ENCODE measurements around the gene CSRP2.

DNA sequence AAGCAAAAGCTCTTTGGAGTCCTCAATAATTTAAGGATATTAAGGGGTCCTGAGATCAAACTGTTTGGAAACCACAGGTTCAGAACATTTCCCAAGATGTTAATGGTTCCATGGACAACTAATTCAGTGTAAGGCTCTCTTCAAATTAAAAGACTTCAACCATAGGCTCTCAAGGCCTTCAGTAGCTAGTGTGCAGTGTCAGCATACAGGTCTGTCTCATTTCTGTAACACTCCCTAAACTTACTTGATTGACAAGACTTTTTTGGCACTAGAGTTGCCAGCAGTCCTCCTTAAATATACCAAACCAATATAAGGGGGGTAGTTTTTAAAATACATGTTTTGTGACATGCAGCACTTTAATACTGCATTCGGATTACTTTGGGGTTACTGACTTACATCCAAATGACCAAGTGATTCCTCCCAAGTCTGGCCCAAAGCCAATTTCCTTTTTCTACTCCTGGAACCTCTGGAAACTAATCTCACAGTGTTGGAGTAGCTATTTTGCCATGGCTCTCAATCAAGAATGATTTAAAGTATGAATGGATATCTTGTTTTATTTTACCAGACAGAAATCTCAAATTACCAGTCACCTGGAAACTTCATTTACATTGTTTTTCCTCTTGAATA, 22.7 kb downstream of the CSRP2 start:
- TF ChIP-seq CTCF (conservative IDR thresholded peaks at IDR 0.05 in 1 of 2, IDR thresholded peaks at IDR 0.05 in 1 of 2; ENCODE audit: extremely low read depth in 1 of 2, insufficient read depth in 1 of 2, low read depth in 1 of 2, low read length in 2 of 2): no peak
- TF ChIP-seq EZH2 (IDR thresholded peaks at IDR 0.05; ENCODE audit: borderline replicate concordance, low read length): no peak

Measured in mammary epithelial cell (primary cell).